ENCODE data around the gene DEF6.

- no peak for TF ChIP-seq POLR2A (IDR thresholded peaks at IDR 0.05; ENCODE audit: low read depth)
- TF ChIP-seq CTCF (IDR thresholded peaks at IDR 0.05): no peak
- TF ChIP-seq POLR2AphosphoS5 (IDR thresholded peaks at IDR 0.05): no peak
- TF ChIP-seq EP300 (IDR thresholded peaks at IDR 0.05): no peak
Observed at GRCh38 chr6:35359346-35359743, 61.7 kb downstream of the DEF6 start.

All from esophagus muscularis mucosa (tissue), 4 donors.